Activated CD8-positive, alpha-beta memory T cell treated with anti-CD3 and anti-CD28 coated beads, Interleukin-2, amount 50 U/mL, for 48 hours (primary cell): Measurements from ENCODE around the gene CSNK1G1.
"Not testable (repeated sequence)": the region's sequence is repeated elsewhere in the genome, so short reads cannot be mapped to it uniquely, and the experiment has no call there.

Experiments used
- DNase-seq: peaks from one replicate; pipeline ENCODE4 v3.0.0-alpha.2; 2020

Gene CSNK1G1

DNA sequence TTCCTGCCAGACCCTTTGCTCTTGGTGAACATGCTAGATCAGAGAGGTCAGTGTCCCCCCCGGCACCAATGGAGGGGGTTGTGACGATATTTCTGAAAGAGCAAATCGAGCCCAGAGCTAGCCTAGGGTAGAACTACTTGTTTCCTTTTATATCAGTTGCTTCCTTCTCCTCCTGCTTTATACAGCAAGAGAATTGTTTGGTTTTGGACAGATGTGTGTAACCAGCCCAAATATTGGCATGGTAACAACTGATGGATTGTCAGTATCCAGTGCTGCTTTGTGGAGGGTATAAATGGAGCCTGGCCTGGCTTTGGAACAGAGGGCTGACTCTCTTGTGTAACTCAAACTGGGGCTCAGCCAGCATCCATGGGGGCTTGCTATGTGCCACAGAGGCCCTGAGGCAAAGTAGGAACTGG is 233.0 kb downstream of the CSNK1G1 start:
- no peak for DNase-seq

- DNase-seq: no peak
Measured at GRCh38 chr15:64122444-64122843, 233.5 kb downstream of the CSNK1G1 start.

DNA sequence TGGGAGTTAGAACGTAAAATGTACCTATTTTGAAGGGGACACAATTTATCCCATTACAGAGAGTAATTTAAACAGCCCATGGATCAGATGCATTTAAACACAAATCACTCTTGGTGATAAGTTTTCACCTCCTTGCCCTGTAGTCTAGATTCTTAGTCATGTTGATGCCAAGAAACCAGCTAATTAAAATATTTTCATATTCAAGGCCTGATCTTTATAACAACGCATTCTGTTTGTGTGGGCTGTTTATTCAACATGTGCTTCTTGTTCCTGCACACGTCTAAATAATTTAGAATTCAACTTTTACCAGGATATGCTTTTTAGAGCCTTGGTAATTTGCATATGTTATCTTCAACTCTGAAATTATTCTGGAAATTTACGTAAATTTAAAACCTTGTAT is 234.4 kb downstream of the CSNK1G1 start:
- no peak for DNase-seq

GRCh38 chr15:64120322-64120721 is 235.7 kb downstream of the CSNK1G1 start:
- not testable (repeated sequence) for DNase-seq

DNA sequence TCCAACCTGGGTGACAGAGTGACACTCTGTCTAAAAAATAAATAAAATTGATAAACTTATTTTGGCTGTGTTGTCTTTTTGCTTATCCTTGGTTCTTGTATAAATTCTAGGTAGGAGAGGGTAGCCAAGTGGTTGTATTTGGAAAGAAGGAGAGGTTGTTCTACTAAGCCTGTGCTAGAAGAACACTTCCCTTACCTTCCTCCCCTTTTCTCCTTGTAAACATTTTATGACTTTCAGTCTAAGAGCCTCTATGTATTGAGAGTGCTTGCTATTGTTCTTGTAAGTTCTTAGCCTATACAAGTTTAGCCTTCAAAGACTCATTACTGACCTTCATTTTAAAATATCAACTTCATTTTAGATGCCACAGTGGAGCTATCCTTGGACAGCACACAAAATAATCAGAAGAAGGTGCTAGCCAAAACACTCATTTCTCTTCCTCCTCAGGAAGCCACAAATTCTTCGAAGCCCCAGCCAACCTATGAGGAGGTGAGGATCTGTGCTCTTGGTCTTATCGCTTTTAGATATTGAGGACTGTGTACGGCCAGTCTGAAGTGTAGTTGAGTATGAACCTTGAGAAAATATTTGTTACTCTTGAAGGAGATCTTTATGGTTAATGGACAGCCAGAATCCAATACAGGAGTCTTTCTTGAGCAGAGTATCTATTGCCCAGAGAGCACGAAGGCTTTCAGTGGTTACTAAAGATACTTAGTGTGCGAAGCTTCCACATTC is 238.1 kb downstream of the CSNK1G1 start:
- DNase-seq: no peak
